PC-3 (cell line): ENCODE measurements around the gene NRXN2. TPM values are rescaled to one million over a fixed set of nuclear protein-coding genes. Genes with fewer than 3 reads are reported as not detected.

Source experiments
- ATAC-seq: fragments of 200-7000 bp; cut with Tn5 transposase; 2 replicates; pipeline ENCODE4 v1.9.1; 2020; ENCODE audit warnings: mild to moderate bottlenecking, moderate library complexity
- BruUV-seq: library from RNA; stranded (reverse); fragments of 400-500 nt; replicated peaks from 2 replicates; lab custom pipeline; 2021; lab: Mats Ljungman, UMichigan
- CTCF ChIA-PET: fragments of 300-600 bp; sonication (Branson Sonifier 250); formaldehyde crosslinking; loops from one replicate; lab custom pipeline; 2022; ENCODE audit warnings: antibody characterized with exemption; lab: Charles Lee
- POLR2A ChIA-PET: fragments of 300-600 bp; sonication (Branson Sonifier 250); formaldehyde crosslinking; loops from one replicate; lab custom pipeline; 2022; ENCODE audit warnings: antibody characterized with exemption; ENCODE audit not compliant: unreplicated experiment; lab: Charles Lee
- DNase-seq: peaks from one replicate; pipeline ENCODE4 v3.0.0-alpha.2; 2015
- H2AFZ ChIP-seq: fragments of 300-600 bp; sonication (generic); 2 replicates; pipeline ENCODE4 v1.6.0; 2016; ENCODE audit warnings: antibody characterized with exemption, low read length
- H3F3A ChIP-seq: fragments of 300-600 bp; sonication (generic); one replicate; pipeline ENCODE4 v1.6.0; 2017; ENCODE audit warnings: antibody characterized with exemption, low read length, control low read depth, mild to moderate bottlenecking; ENCODE audit not compliant: unreplicated experiment
- H3K27ac ChIP-seq: fragments of 300-600 bp; sonication (generic); 2 replicates; pipeline ENCODE4 v1.5.1; 2016; ENCODE audit warnings: mild to moderate bottlenecking, low read length
- H3K27me3 ChIP-seq: fragments of 300-600 bp; sonication (generic); 2 replicates; pipeline ENCODE4 v1.6.1; 2016; ENCODE audit warnings: low read length, mixed read lengths
- H3K36me3 ChIP-seq: fragments of 300-600 bp; sonication (generic); 2 replicates; pipeline ENCODE4 v1.6.1; 2016; ENCODE audit warnings: low read depth, mixed run types, low read length, mixed read lengths
- H3K4me1 ChIP-seq: fragments of 300-600 bp; sonication (generic); 2 replicates; pipeline ENCODE4 v1.5.1; 2016; ENCODE audit warnings: low read length; ENCODE audit not compliant: insufficient read depth
- H3K4me2 ChIP-seq: fragments of 300-600 bp; sonication (generic); 2 replicates; pipeline ENCODE4 v1.6.0; 2016; ENCODE audit warnings: low read length
- H3K4me3 ChIP-seq: fragments of 300-600 bp; sonication (generic); 2 replicates; pipeline ENCODE4 v1.5.1; 2016; ENCODE audit warnings: mild to moderate bottlenecking, low read length, mixed read lengths
- H3K79me2 ChIP-seq: fragments of 300-600 bp; sonication (generic); 2 replicates; pipeline ENCODE4 v1.6.1; 2017; ENCODE audit warnings: low read length, mixed read lengths
- H3K9ac ChIP-seq: fragments of 300-600 bp; sonication (generic); 2 replicates; pipeline ENCODE4 v1.6.0; 2016; ENCODE audit warnings: mild to moderate bottlenecking, low read length
- H3K9me2 ChIP-seq: fragments of 300-600 bp; sonication (generic); replicated peaks from 2 replicates; pipeline ENCODE4 v1.6.1; 2016; ENCODE audit warnings: mixed run types, low read length, mixed read lengths
- H3K9me3 ChIP-seq: fragments of 300-600 bp; sonication (generic); 2 replicates; pipeline ENCODE4 v1.6.1; 2016; ENCODE audit warnings: low read length, mixed read lengths
- H4K20me1 ChIP-seq: fragments of 300-600 bp; sonication (generic); 2 replicates; pipeline ENCODE4 v1.6.1; 2016; ENCODE audit warnings: low read length, mixed read lengths
- EZH2 ChIP-seq: fragments of 300-600 bp; sonication (generic); IDR thresholded peaks from one replicate; pipeline ENCODE4 v1.6.1; 2017; ENCODE audit warnings: antibody characterized with exemption, mild to moderate bottlenecking, low read length; ENCODE audit not compliant: unreplicated experiment
- EZH2phosphoT487 ChIP-seq: fragments of 300-600 bp; sonication (generic); IDR thresholded peaks from 2 replicates; pipeline ENCODE4 v1.6.1; 2018; ENCODE audit warnings: mild to moderate bottlenecking, antibody characterized with exemption, low read length, borderline replicate concordance
- intact Hi-C: fragments of 100-400 bp; cut with micrococcal nuclease; formaldehyde crosslinking; loops from 2 replicates; pipeline ENCODE4 v1.9.0; 2023
- total RNA-seq: library from RNA; depleted of rRNA; stranded (reverse); fragments of >200 nt; gene quantifications from 2 replicates; pipeline ENCODE4 v1.2.3, GENCODE V29; 2014
- TF ChIP-seq, protein P1 (sequence below): fragments of 300-600 bp; sonication (generic); conservative IDR thresholded peaks from 2 replicates; pipeline ENCODE4 v1.5.1; 2017; ENCODE audit warnings: antibody characterized with exemption, low read depth, mild to moderate bottlenecking, low read length

NRXN2 gene
- total RNA-seq, 1 experiment from 2014 or later, result not detected

DNA sequence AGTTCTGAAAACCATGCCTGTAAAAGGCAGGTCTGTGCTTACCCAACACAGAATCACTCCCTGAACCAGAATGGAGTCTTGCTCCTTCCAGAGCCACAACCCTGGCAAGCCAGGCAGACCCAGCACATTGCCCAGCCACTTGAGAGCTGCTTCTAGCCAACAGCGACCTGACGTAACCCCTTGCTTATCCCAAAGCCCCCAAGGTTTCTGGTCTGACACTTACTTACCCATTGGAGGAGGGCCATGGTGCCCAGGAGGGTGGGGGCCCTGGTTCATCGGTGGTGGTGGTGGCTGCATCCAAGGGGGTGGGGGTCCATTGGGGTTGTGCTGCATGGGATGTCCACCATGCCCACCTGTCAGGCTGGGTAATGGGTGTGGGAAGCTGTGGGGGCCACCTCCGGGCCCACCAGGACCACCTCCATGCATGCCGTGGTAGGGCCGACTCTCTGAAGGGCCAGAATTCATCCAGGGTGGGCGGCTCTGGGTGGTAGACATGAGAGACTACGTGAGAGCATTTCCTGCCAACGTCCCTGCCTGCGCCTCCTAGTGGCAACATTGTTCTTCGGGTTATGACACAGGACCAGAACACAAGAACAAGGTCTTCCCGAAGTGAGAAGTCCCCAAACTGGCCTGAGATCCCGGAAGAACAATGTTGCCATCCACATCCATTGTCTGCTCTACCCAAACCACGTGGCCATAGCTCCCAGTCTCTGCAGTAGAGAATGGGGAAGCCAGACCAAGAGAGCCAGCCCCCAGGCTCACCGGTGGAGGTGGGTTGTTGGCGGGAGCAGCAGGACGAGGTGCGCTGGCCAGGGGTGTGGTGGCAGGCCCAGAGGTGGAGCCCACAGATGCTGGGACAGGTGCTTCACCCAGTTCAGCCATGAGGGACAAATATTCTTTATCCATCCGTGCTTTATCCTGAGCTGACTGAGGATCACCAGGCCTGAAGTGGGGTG, 44.6 kb upstream of the NRXN2 start:
- no peaks in the 10 kb centered on the region for H3K4me1 ChIP-seq
- BruUV-seq, result no TSS peak
- H4K20me1 ChIP-seq, result peaks cover 89% of the 10 kb centered on the region
- TF ChIP-seq EZH2, result no peak
- no peak for TF ChIP-seq EZH2phosphoT487
- TF ChIP-seq, protein P1, sequence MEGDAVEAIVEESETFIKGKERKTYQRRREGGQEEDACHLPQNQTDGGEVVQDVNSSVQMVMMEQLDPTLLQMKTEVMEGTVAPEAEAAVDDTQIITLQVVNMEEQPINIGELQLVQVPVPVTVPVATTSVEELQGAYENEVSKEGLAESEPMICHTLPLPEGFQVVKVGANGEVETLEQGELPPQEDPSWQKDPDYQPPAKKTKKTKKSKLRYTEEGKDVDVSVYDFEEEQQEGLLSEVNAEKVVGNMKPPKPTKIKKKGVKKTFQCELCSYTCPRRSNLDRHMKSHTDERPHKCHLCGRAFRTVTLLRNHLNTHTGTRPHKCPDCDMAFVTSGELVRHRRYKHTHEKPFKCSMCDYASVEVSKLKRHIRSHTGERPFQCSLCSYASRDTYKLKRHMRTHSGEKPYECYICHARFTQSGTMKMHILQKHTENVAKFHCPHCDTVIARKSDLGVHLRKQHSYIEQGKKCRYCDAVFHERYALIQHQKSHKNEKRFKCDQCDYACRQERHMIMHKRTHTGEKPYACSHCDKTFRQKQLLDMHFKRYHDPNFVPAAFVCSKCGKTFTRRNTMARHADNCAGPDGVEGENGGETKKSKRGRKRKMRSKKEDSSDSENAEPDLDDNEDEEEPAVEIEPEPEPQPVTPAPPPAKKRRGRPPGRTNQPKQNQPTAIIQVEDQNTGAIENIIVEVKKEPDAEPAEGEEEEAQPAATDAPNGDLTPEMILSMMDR, result peak; percentile 96
- no peak overlapping the region for H3K4me2 ChIP-seq
- peaks cover 55% of the 10 kb centered on the region for H3K79me2 ChIP-seq
- peaks cover 51% of the 10 kb centered on the region for H3F3A ChIP-seq
- H3K36me3 ChIP-seq, result peaks cover 91% of the 10 kb centered on the region
- H3K9ac ChIP-seq, result no peak overlapping the region
- intact Hi-C loops, result no loop called here
- no peak overlapping the region for H3K4me3 ChIP-seq
- DNase-seq (peak; percentile 72), ATAC-seq (peak; percentile 53)
- H3K27me3 ChIP-seq, result no peaks in the 10 kb centered on the region
- no peaks in the 10 kb centered on the region for H3K9me2 ChIP-seq
- POLR2A ChIA-PET, result no interaction called here
- CTCF ChIA-PET, result no interaction called here
- no peak overlapping the region for H3K27ac ChIP-seq
- no peak overlapping the region for H2AFZ ChIP-seq
- H3K9me3 ChIP-seq, result no peaks in the 10 kb centered on the region

GRCh38 chr11:64766881-64767280, 43.9 kb upstream of the NRXN2 start:
- Histone ChIP-seq H4K20me1 (peaks cover 81% of the 10 kb centered on the region), H3K27ac (no peak overlapping the region), H3K9me2 (no peaks in the 10 kb centered on the region), H3K4me1 (no peaks in the 10 kb centered on the region), H3K79me2 (peaks cover 47% of the 10 kb centered on the region), H3K27me3 (no peaks in the 10 kb centered on the region), H3K9ac (no peak overlapping the region), H3K4me3 (no peak overlapping the region), H3K9me3 (no peaks in the 10 kb centered on the region), H3K4me2 (no peak overlapping the region), H3F3A (peaks cover 56% of the 10 kb centered on the region), H2AFZ (no peak overlapping the region), H3K36me3 (peaks cover 86% of the 10 kb centered on the region)
- ChIA-PET CTCF (no interaction called here), POLR2A (no interaction called here)
- ATAC-seq, result no peak
- intact Hi-C loops, result no loop called here
- BruUV-seq, result no TSS peak
- TF ChIP-seq EZH2 (no peak), EZH2phosphoT487 (no peak)
- TF ChIP-seq, protein P1, result no peak
- no peak for DNase-seq
